Smooth muscle cell (in vitro differentiated cells): ENCODE results near the gene MAGEA12. TPM values are rescaled to one million over a fixed set of nuclear protein-coding genes. Genes with fewer than 3 reads are reported as not detected.
"Not testable (repeated sequence)": the region's sequence is repeated elsewhere in the genome, so short reads cannot be mapped to it uniquely, and the experiment has no call there.

ENCODE experiments used
- DNase-seq: peaks from one replicate; lab custom pipeline; 2025; ENCODE audit not compliant: unreplicated experiment; lab: John Stamatoyannopoulos, UW
- H2AFZ ChIP-seq: fragments of 200-600 bp; sonication (generic); 2 replicates; pipeline ENCODE4 v1.6.0; 2016; ENCODE audit warnings: antibody characterized with exemption, low read depth, mild to moderate bottlenecking
- H3F3A ChIP-seq: fragments of 200-600 bp; sonication (generic); 2 replicates; pipeline ENCODE4 v1.6.0; 2017; ENCODE audit warnings: antibody characterized with exemption, low read depth
- H3K27ac ChIP-seq: fragments of 200-600 bp; sonication (generic); 2 replicates; pipeline ENCODE4 v1.5.1; 2016; ENCODE audit warnings: low read depth, mild to moderate bottlenecking
- H3K27me3 ChIP-seq: fragments of 200-600 bp; sonication (generic); 2 replicates; pipeline ENCODE4 v1.6.1; 2016; ENCODE audit warnings: low read depth, mild to moderate bottlenecking
- H3K36me3 ChIP-seq: fragments of 200-600 bp; sonication (generic); 2 replicates; pipeline ENCODE4 v1.5.1; 2016; ENCODE audit warnings: low read depth
- H3K4me1 ChIP-seq: fragments of 200-600 bp; sonication (generic); 2 replicates; pipeline ENCODE4 v1.5.1; 2016; ENCODE audit warnings: low read depth
- H3K4me2 ChIP-seq: fragments of 200-600 bp; sonication (generic); 2 replicates; pipeline ENCODE4 v1.6.0; 2016; ENCODE audit warnings: mild to moderate bottlenecking
- H3K4me3 ChIP-seq: fragments of 200-600 bp; sonication (generic); 2 replicates; pipeline ENCODE4 v1.5.1; 2016; ENCODE audit warnings: mild to moderate bottlenecking
- H3K79me2 ChIP-seq: fragments of 200-600 bp; sonication (generic); 2 replicates; pipeline ENCODE4 v1.6.0; 2016; ENCODE audit warnings: low read depth, mild to moderate bottlenecking
- H3K9ac ChIP-seq: fragments of 200-600 bp; sonication (generic); 2 replicates; pipeline ENCODE4 v1.6.0; 2016; ENCODE audit warnings: low read depth
- H3K9me3 ChIP-seq: fragments of 200-600 bp; sonication (generic); replicated peaks from 2 replicates; pipeline ENCODE4 v1.5.1; 2016; ENCODE audit warnings: low read depth
- H4K20me1 ChIP-seq: fragments of 200-600 bp; sonication (generic); 2 replicates; pipeline ENCODE4 v1.6.0; 2016; ENCODE audit warnings: low read depth
- CTCF ChIP-seq: fragments of 200-600 bp; sonication (generic); IDR thresholded peaks from 2 replicates; pipeline ENCODE4 v1.5.1; 2017; ENCODE audit warnings: borderline replicate concordance, mild to moderate bottlenecking, antibody characterized with exemption; ENCODE audit not compliant: insufficient read depth, poor library complexity, severe bottlenecking
- WGBS: methylation state at CpG from one replicate; pipeline ENCODE4 v1.1.7; 2016; ENCODE audit warnings: low lambda C conversion rate; 5-methylcytosine and 5-hydroxymethylcytosine counted together
- polyA plus RNA-seq: library from polyadenylated mRNA; unstranded; fragments of >200 nt; fragmentation: Nextera tagmentation; extraction: Ambion mirVana; gene quantifications from 2 replicates; pipeline ENCODE4 v1.2.1, GENCODE V29; 2016
- total RNA-seq: library from RNA; depleted of rRNA; stranded (reverse); fragments of >200 nt; gene quantifications from 2 replicates; pipeline ENCODE4 v1.2.3, GENCODE V29; 2014

The MAGEA12 gene
- total and polyA plus RNA-seq, 2 experiments from 2014 or later: not detected

GRCh38 chrX:152713815-152714787 lies 19.5 kb upstream of the MAGEA12 start, which contains the start of gene MAGEA2B:
MAGEA2B (plus strand) TSS chrX:152714628; CDS start chrX:152717107, 2,479 bp downstream.
- not testable (repeated sequence) for DNase-seq, H3K4me1 ChIP-seq

GRCh38 chrX:152725409-152725808 lies 8.1 kb upstream of the MAGEA12 start:
- Histone ChIP-seq H3K36me3 (no peaks in the 10 kb centered on the region), H2AFZ (no peak overlapping the region), H3K9me3 (no peaks in the 10 kb centered on the region), H3K4me1 (no peaks in the 10 kb centered on the region), H4K20me1 (no peaks in the 10 kb centered on the region), H3K27ac (no peak overlapping the region), H3K79me2 (no peaks in the 10 kb centered on the region), H3K4me2 (no peak overlapping the region), H3K4me3 (no peak overlapping the region), H3F3A (no peaks in the 10 kb centered on the region), H3K9ac (no peak overlapping the region), H3K27me3 (no peaks in the 10 kb centered on the region)
- WGBS: 71% methylated on average over 5 of the region's 7 CpGs
- TF ChIP-seq CTCF: no peak
- DNase-seq: no peak

More at GRCh38 chrX:152713815-152714787, 19.5 kb upstream of the MAGEA12 start, which contains the start of gene MAGEA2B:
- not testable (repeated sequence) for H3K27ac ChIP-seq, H2AFZ ChIP-seq, H3K27me3 ChIP-seq, H4K20me1 ChIP-seq, H3K4me3 ChIP-seq, H3K79me2 ChIP-seq, H3K4me2 ChIP-seq, H3K9ac ChIP-seq, H3K9me3 ChIP-seq, H3K36me3 ChIP-seq, H3F3A ChIP-seq
- WGBS: no CpG with 5 or more reads among the region's 35 CpGs

- H2AFZ ChIP-seq, H3K27ac ChIP-seq, DNase-seq, H4K20me1 ChIP-seq, H3K36me3 ChIP-seq, H3K4me3 ChIP-seq, H3F3A ChIP-seq, H3K79me2 ChIP-seq, H3K4me1 ChIP-seq, H3K27me3 ChIP-seq, H3K4me2 ChIP-seq, H3K9me3 ChIP-seq, H3K9ac ChIP-seq: not testable (repeated sequence)
- 86% methylated on average over 20 of the region's 22 CpGs for WGBS
These were observed 744 bp downstream of the MAGEA12 start for GRCh38 chrX:152734143-152734858.

- Histone ChIP-seq H2AFZ (no peak overlapping the region), H3K79me2 (no peaks in the 10 kb centered on the region), H3K4me1 (no peaks in the 10 kb centered on the region), H3F3A (no peaks in the 10 kb centered on the region), H3K4me2 (no peak overlapping the region), H4K20me1 (no peaks in the 10 kb centered on the region), H3K9me3 (no peaks in the 10 kb centered on the region), H3K27ac (no peak overlapping the region), H3K36me3 (no peaks in the 10 kb centered on the region), H3K4me3 (no peak overlapping the region), H3K27me3 (no peaks in the 10 kb centered on the region), H3K9ac (no peak overlapping the region)
- 74% methylated on average over 2 of the region's 2 CpGs for WGBS
- DNase-seq: no peak
- no peak for TF ChIP-seq CTCF
These were observed 1.5 kb downstream of the MAGEA12 start for GRCh38 chrX:152735101-152735500.
